ENCODE measurements around the gene DYNC1LI1.

DNA sequence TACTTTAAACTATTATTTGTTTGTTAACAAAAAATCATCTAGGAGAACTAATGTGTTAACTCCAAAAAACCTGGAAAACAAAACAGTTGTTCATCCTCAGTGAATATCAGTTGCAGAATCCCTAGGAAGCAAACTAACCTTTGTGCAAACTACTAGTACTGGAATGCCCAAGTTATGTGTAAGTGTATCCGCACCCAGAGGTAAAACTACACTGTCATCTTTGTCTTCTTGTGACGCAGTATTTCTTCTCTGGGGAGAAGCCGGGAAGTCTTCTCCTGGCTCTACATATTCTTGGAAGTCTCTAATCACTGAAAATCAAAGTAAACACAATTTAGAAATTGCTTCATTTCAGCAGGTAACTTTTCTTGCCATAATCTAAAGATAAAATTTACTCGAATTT is 29.8 kb downstream of the DYNC1LI1 start:
- TF ChIP-seq, protein P1, sequence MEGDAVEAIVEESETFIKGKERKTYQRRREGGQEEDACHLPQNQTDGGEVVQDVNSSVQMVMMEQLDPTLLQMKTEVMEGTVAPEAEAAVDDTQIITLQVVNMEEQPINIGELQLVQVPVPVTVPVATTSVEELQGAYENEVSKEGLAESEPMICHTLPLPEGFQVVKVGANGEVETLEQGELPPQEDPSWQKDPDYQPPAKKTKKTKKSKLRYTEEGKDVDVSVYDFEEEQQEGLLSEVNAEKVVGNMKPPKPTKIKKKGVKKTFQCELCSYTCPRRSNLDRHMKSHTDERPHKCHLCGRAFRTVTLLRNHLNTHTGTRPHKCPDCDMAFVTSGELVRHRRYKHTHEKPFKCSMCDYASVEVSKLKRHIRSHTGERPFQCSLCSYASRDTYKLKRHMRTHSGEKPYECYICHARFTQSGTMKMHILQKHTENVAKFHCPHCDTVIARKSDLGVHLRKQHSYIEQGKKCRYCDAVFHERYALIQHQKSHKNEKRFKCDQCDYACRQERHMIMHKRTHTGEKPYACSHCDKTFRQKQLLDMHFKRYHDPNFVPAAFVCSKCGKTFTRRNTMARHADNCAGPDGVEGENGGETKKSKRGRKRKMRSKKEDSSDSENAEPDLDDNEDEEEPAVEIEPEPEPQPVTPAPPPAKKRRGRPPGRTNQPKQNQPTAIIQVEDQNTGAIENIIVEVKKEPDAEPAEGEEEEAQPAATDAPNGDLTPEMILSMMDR (IDR thresholded peaks at IDR 0.05): no peak
- TF ChIP-seq POLR2AphosphoS5 (IDR thresholded peaks at IDR 0.05; ENCODE audit: insufficient read depth in 1 of 2, low read depth in 1 of 2): no peak
- no peak for TF ChIP-seq POLR2A (IDR thresholded peaks at IDR 0.05)
